ENCODE results near the gene RBSN. TPM values are rescaled to one million over a fixed set of nuclear protein-coding genes. Genes with fewer than 3 reads are reported as not detected.

RBSN gene
- total and polyA plus RNA-seq, 2 donors from 2014 or later, result 5.7 to 24.0 TPM

DNA sequence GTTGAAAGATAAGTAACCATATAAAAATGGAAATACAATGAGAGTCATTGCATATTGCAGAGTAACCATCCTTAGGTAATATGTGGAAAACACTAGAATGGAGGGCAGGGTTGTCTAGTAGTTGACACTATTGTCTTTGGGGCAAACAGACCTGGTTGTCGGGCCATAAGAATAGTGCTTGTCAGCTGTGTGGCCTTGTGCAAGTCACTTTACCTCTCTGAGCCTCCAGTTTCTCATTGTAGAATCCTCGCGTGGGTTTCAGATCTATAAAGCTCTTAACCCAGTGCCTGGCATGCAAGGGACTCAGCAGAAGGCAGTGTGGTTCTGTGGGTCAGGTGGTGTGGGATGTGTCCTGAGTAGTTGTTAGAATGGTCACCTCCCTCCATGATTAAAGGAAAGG lies 65.8 kb downstream of the RBSN start:
- intact Hi-C loops (cut with DNase I), result no loop called here
- H3K9ac ChIP-seq (ENCODE audit: low read length in 3 of 3), result no peak overlapping the region
- FAIRE-seq, result no peak
- no peaks in the 10 kb centered on the region for H3K9me3 ChIP-seq (ENCODE audit: control insufficient read depth in 2 of 3, insufficient read depth in 1 of 3, low read length in 3 of 3)
- DNase-seq, result no peak
- H3K4me3 ChIP-seq (ENCODE audit: low read length in 3 of 3), result no peak overlapping the region
- TF ChIP-seq, protein P1, sequence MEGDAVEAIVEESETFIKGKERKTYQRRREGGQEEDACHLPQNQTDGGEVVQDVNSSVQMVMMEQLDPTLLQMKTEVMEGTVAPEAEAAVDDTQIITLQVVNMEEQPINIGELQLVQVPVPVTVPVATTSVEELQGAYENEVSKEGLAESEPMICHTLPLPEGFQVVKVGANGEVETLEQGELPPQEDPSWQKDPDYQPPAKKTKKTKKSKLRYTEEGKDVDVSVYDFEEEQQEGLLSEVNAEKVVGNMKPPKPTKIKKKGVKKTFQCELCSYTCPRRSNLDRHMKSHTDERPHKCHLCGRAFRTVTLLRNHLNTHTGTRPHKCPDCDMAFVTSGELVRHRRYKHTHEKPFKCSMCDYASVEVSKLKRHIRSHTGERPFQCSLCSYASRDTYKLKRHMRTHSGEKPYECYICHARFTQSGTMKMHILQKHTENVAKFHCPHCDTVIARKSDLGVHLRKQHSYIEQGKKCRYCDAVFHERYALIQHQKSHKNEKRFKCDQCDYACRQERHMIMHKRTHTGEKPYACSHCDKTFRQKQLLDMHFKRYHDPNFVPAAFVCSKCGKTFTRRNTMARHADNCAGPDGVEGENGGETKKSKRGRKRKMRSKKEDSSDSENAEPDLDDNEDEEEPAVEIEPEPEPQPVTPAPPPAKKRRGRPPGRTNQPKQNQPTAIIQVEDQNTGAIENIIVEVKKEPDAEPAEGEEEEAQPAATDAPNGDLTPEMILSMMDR (IDR thresholded peaks at IDR 0.05; ENCODE audit: borderline replicate concordance, extremely low read depth, insufficient read depth), result no peak
- no peak overlapping the region for H3K27ac ChIP-seq (ENCODE audit: low read depth in 2 of 2, low read length in 2 of 2)
- H3K27me3 ChIP-seq (ENCODE audit: control insufficient read depth, insufficient read depth, low read length), result no peaks in the 10 kb centered on the region
- H3K4me1 ChIP-seq (ENCODE audit: control insufficient read depth in 2 of 3, insufficient read depth in 2 of 3, low read depth in 1 of 3, low read length in 3 of 3), result no peaks in the 10 kb centered on the region
- peaks cover 14 to 41% (median 36%) of the 10 kb centered on the region in 3 donors for H3K36me3 ChIP-seq (ENCODE audit: control insufficient read depth in 2 of 3, insufficient read depth in 3 of 3, low read length in 3 of 3)

DNA sequence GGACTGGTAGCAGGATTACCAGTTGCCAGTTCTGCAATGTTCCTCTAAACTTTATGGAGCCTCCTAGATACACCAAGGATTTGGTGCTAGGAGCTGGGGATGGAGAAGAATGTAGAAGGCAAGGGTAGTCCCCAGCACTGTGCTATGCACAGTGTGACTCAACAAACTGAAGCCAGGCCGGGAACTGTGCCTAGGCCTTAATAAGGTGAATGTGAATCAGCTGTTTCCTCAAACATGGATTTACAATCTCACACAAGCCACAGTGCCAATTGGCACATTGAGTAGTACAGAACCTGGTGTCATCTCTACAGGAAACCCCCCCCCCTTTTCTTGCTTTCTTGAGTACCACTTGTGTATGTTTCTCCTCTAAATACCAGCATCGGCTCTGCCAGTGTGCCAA lies 66.3 kb downstream of the RBSN start:
- H3K27ac ChIP-seq (ENCODE audit: low read depth in 2 of 2, low read length in 2 of 2), result no peak overlapping the region
- H3K4me1 ChIP-seq (ENCODE audit: control insufficient read depth in 2 of 3, insufficient read depth in 2 of 3, low read depth in 1 of 3, low read length in 3 of 3), result no peaks in the 10 kb centered on the region
- H3K9ac ChIP-seq (ENCODE audit: low read length in 3 of 3), result no peak overlapping the region
- H3K36me3 ChIP-seq (ENCODE audit: control insufficient read depth in 2 of 3, insufficient read depth in 3 of 3, low read length in 3 of 3), result peaks cover 11 to 36% (median 31%) of the 10 kb centered on the region in 3 donors
- intact Hi-C loops (cut with DNase I), result no loop called here
- H3K9me3 ChIP-seq (ENCODE audit: control insufficient read depth in 2 of 3, insufficient read depth in 1 of 3, low read length in 3 of 3), result no peaks in the 10 kb centered on the region
- no peak for DNase-seq
- TF ChIP-seq, protein P1 (IDR thresholded peaks at IDR 0.05; ENCODE audit: borderline replicate concordance, extremely low read depth, insufficient read depth), result no peak
- FAIRE-seq, result no peak
- H3K4me3 ChIP-seq (ENCODE audit: low read length in 3 of 3), result no peak overlapping the region
- H3K27me3 ChIP-seq (ENCODE audit: control insufficient read depth, insufficient read depth, low read length), result no peaks in the 10 kb centered on the region

DNA sequence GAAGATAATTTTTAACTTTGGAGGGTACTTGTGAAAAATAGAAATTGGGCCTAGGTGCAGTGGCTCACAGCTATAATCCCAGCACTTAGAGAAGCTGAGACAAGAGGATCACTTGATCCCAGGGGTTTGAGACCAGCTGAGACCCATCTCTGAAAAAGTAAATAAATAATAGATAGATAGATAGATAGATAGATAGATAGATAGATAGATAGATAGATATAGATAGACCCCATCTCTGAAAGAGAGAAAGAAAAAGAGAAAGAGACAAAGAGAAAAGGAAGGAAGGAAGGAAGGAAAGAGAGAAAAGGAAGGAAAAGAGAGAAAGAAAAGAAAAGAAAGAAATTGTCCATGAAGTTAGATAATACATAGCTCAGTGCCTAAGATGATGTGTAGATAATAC lies 69.3 kb downstream of the RBSN start:
- no peaks in the 10 kb centered on the region for H3K4me1 ChIP-seq (ENCODE audit: control insufficient read depth in 2 of 3, insufficient read depth in 2 of 3, low read depth in 1 of 3, low read length in 3 of 3)
- H3K9ac ChIP-seq (ENCODE audit: low read length in 3 of 3), result no peak overlapping the region
- H3K4me3 ChIP-seq (ENCODE audit: low read length in 3 of 3), result no peak overlapping the region
- peaks cover 13 to 33% (median 30%) of the 10 kb centered on the region in 3 donors for H3K36me3 ChIP-seq (ENCODE audit: control insufficient read depth in 2 of 3, insufficient read depth in 3 of 3, low read length in 3 of 3)
- no peak for DNase-seq
- no peak overlapping the region for H3K27ac ChIP-seq (ENCODE audit: low read depth in 2 of 2, low read length in 2 of 2)
- H3K27me3 ChIP-seq (ENCODE audit: control insufficient read depth, insufficient read depth, low read length), result no peaks in the 10 kb centered on the region
- TF ChIP-seq, protein P1 (IDR thresholded peaks at IDR 0.05; ENCODE audit: borderline replicate concordance, extremely low read depth, insufficient read depth), result no peak
- no peaks in the 10 kb centered on the region for H3K9me3 ChIP-seq (ENCODE audit: control insufficient read depth in 2 of 3, insufficient read depth in 1 of 3, low read length in 3 of 3)
- intact Hi-C loops (cut with DNase I), result no loop called here
- FAIRE-seq, result no peak

DNA sequence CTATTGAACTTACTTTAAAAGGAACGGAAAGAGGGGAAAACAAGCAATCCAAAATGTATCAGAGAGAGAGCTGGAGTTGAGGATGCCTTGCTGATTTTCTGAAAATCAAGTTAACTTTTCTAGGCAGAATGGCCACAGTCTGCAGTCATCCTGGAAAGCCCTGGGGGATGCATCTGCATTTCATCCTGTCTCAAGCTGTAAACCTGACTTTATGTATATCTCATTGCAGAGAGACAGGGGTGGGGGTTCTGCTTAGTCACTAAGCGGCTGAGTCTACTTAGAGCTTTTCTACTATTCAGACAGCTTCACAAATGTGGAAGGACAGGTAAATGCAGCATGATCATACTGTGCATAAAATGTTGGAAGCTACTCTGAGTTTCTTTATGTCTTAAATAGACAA lies 75.2 kb downstream of the RBSN start:
- peaks cover 7 to 42% (median 42%) of the 10 kb centered on the region in 3 donors for H3K36me3 ChIP-seq (ENCODE audit: control insufficient read depth in 2 of 3, insufficient read depth in 3 of 3, low read length in 3 of 3)
- no peaks in the 10 kb centered on the region for H3K9me3 ChIP-seq (ENCODE audit: control insufficient read depth in 2 of 3, insufficient read depth in 1 of 3, low read length in 3 of 3)
- intact Hi-C loops (cut with DNase I), result no loop called here
- no peak overlapping the region for H3K4me3 ChIP-seq (ENCODE audit: low read length in 3 of 3)
- FAIRE-seq (no peak), DNase-seq (no peak)
- H3K9ac ChIP-seq (ENCODE audit: low read length in 3 of 3), result no peak overlapping the region
- TF ChIP-seq, protein P1 (IDR thresholded peaks at IDR 0.05; ENCODE audit: borderline replicate concordance, extremely low read depth, insufficient read depth), result no peak
- H3K27ac ChIP-seq (ENCODE audit: low read depth in 2 of 2, low read length in 2 of 2), result no peak overlapping the region
- no peaks in the 10 kb centered on the region for H3K4me1 ChIP-seq (ENCODE audit: control insufficient read depth in 2 of 3, insufficient read depth in 2 of 3, low read depth in 1 of 3, low read length in 3 of 3)
- H3K27me3 ChIP-seq (ENCODE audit: control insufficient read depth, insufficient read depth, low read length), result no peaks in the 10 kb centered on the region

Data from kidney (tissue), 14 donors.